GM23248 (cell line): ENCODE data around the gene SPDYE1. TPM values are rescaled to one million over a fixed set of nuclear protein-coding genes. Genes with fewer than 3 reads are reported as not detected.
"Not testable (repeated sequence)": the region's sequence is repeated elsewhere in the genome, so short reads cannot be mapped to it uniquely, and the experiment has no call there.

Experiments used
- DNase-seq: peaks from one replicate; pipeline ENCODE4 v3.0.0-alpha.2; 2015
- H2AFZ ChIP-seq: fragments of 200-600 bp; sonication (generic); 2 replicates; pipeline ENCODE4 v1.6.1; 2016; ENCODE audit warnings: antibody characterized with exemption
- H3F3A ChIP-seq: fragments of 200-600 bp; sonication (generic); 2 replicates; pipeline ENCODE4 v1.6.1; 2016; ENCODE audit warnings: mild to moderate bottlenecking, antibody characterized with exemption, mixed run types; ENCODE audit not compliant: insufficient read depth
- H3K27ac ChIP-seq: fragments of 200-600 bp; sonication (generic); 2 replicates; pipeline ENCODE4 v1.5.1; 2016; ENCODE audit warnings: mild to moderate bottlenecking
- H3K27me3 ChIP-seq: fragments of 200-600 bp; sonication (generic); replicated peaks from 2 replicates; pipeline ENCODE4 v1.6.1; 2016; ENCODE audit warnings: mild to moderate bottlenecking; ENCODE audit not compliant: insufficient read depth
- H3K36me3 ChIP-seq: fragments of 200-600 bp; sonication (generic); 2 replicates; pipeline ENCODE4 v1.6.1; 2016; ENCODE audit warnings: low read depth, mild to moderate bottlenecking
- H3K4me1 ChIP-seq: fragments of 200-600 bp; sonication (generic); 2 replicates; pipeline ENCODE4 v1.6.1; 2016; ENCODE audit warnings: mild to moderate bottlenecking; ENCODE audit not compliant: insufficient read depth
- H3K4me2 ChIP-seq: fragments of 200-600 bp; sonication (generic); one replicate; pipeline ENCODE4 v1.6.1; 2016; ENCODE audit warnings: mild to moderate bottlenecking; ENCODE audit not compliant: unreplicated experiment
- H3K4me3 ChIP-seq: fragments of 200-600 bp; sonication (generic); 2 replicates; pipeline ENCODE4 v1.5.1; 2016; ENCODE audit warnings: mild to moderate bottlenecking
- H3K79me2 ChIP-seq: fragments of 200-600 bp; sonication (generic); 2 replicates; pipeline ENCODE4 v1.6.1; 2016; ENCODE audit warnings: mild to moderate bottlenecking; ENCODE audit not compliant: insufficient read depth
- H3K9ac ChIP-seq: fragments of 200-600 bp; sonication (generic); 2 replicates; pipeline ENCODE4 v1.6.1; 2016; ENCODE audit warnings: mild to moderate bottlenecking
- H3K9me2 ChIP-seq: fragments of 200-600 bp; sonication (generic); 2 replicates; pipeline ENCODE4 v1.6.1; 2016; ENCODE audit warnings: mixed run types, mild to moderate bottlenecking, moderate library complexity; ENCODE audit not compliant: insufficient read depth
- H3K9me3 ChIP-seq: fragments of 200-600 bp; sonication (generic); one replicate; pipeline ENCODE4 v1.6.1; 2017; ENCODE audit warnings: low read depth
- H4K20me1 ChIP-seq: fragments of 200-600 bp; sonication (generic); 2 replicates; pipeline ENCODE4 v1.6.0; 2016; ENCODE audit not compliant: insufficient read depth
- EZH2 ChIP-seq: fragments of 200-600 bp; sonication (generic); IDR thresholded peaks from 2 replicates; pipeline ENCODE4 v1.6.1; 2018; ENCODE audit warnings: antibody characterized with exemption, mild to moderate bottlenecking; ENCODE audit not compliant: insufficient read depth, poor library complexity, severe bottlenecking
- EZH2phosphoT487 ChIP-seq: fragments of 200-600 bp; sonication (generic); IDR thresholded peaks from 2 replicates; pipeline ENCODE4 v1.6.1; 2018; ENCODE audit warnings: antibody characterized with exemption, moderate library complexity, mild to moderate bottlenecking, low read depth; ENCODE audit not compliant: insufficient read depth
- WGBS, 2 experiments: methylation state at CpG; one replicate each; pipeline ENCODE4 v1.1.6; 2015 to 2017; ENCODE audit warnings: low lambda C conversion rate in 2 of 2, low coverage in 1 of 2; ENCODE audit errors: missing lambda C conversion rate in 2 of 2; 5-methylcytosine and 5-hydroxymethylcytosine counted together
- in situ Hi-C: fragments of 300-500 bp; cut with MboI; formaldehyde crosslinking; loops from 2 replicates; pipeline ENCODE4 v1.15.0; 2020
- polyA plus RNA-seq: library from polyadenylated mRNA; unstranded; fragments of >200 nt; fragmentation: Nextera tagmentation; extraction: Ambion mirVana; gene quantifications from 2 replicates; pipeline ENCODE4 v1.2.1, GENCODE V29; 2016
- total RNA-seq: library from RNA; depleted of rRNA; stranded (reverse); fragments of >200 nt; shearing (Covaris generic); gene quantifications from 2 replicates; pipeline ENCODE4 v1.2.3, GENCODE V29; 2014

Gene SPDYE1
- total and polyA plus RNA-seq, 2 experiments from 2014 or later = 0.60 TPM; not detected in 1

- no peaks in the 10 kb centered on the region for H3K4me1 ChIP-seq
- no peaks in the 10 kb centered on the region for H3K36me3 ChIP-seq
- TF ChIP-seq EZH2 (no peak), EZH2phosphoT487 (no peak)
- H3K27me3 ChIP-seq = no peaks in the 10 kb centered on the region
- H2AFZ ChIP-seq = no peak overlapping the region
- in situ Hi-C loops = no loop called here
- 61 to 73% methylated on average over 3 of the region's 3 CpGs for WGBS, 2 experiments
- no peak overlapping the region for H3K27ac ChIP-seq
- H3F3A ChIP-seq = no peaks in the 10 kb centered on the region
- H3K9me3 ChIP-seq = no peaks in the 10 kb centered on the region
- no peak for DNase-seq
- H3K9ac ChIP-seq = no peak overlapping the region
- H3K4me2 ChIP-seq = no peak overlapping the region
- H3K79me2 ChIP-seq = no peaks in the 10 kb centered on the region
- H3K4me3 ChIP-seq = no peak overlapping the region
- no peaks in the 10 kb centered on the region for H3K9me2 ChIP-seq
- no peaks in the 10 kb centered on the region for H4K20me1 ChIP-seq
Observed at GRCh38 chr7:43956027-43956426, 41.7 kb upstream of the SPDYE1 start.

GRCh38 chr7:43960933-43961332 lies 36.8 kb upstream of the SPDYE1 start:
- Histone ChIP-seq H4K20me1 (no peaks in the 10 kb centered on the region), H3K9ac (no peak overlapping the region), H3F3A (no peaks in the 10 kb centered on the region), H2AFZ (no peak overlapping the region), H3K9me3 (no peaks in the 10 kb centered on the region), H3K4me1 (no peaks in the 10 kb centered on the region), H3K36me3 (no peaks in the 10 kb centered on the region), H3K4me2 (no peak overlapping the region), H3K9me2 (no peaks in the 10 kb centered on the region), H3K4me3 (no peak overlapping the region), H3K27ac (no peak overlapping the region), H3K27me3 (no peaks in the 10 kb centered on the region), H3K79me2 (no peaks in the 10 kb centered on the region)
- 32 to 56% methylated on average over 1 of the region's 1 CpG for WGBS, 2 experiments
- in situ Hi-C loops = no loop called here
- no peak for DNase-seq
- no peak for TF ChIP-seq EZH2phosphoT487

- H3K4me2 ChIP-seq, H3K4me1 ChIP-seq, H3K9me2 ChIP-seq, H3K27ac ChIP-seq, H3K4me3 ChIP-seq, H3F3A ChIP-seq, DNase-seq, H3K9ac ChIP-seq, H3K9me3 ChIP-seq, in situ Hi-C loops, H4K20me1 ChIP-seq, H3K36me3 ChIP-seq, H2AFZ ChIP-seq, H3K27me3 ChIP-seq, H3K79me2 ChIP-seq: not testable (repeated sequence)
- 93 to 94% methylated on average over 3 of the region's 3 CpGs for WGBS, 2 experiments
Observed at GRCh38 chr7:43966392-43966791, 31.3 kb upstream of the SPDYE1 start.

GRCh38 chr7:43968172-43969040 lies 29.3 kb upstream of the SPDYE1 start:
- H3K27me3 ChIP-seq, H2AFZ ChIP-seq, H3K36me3 ChIP-seq, H3K79me2 ChIP-seq, in situ Hi-C loops, H3K4me3 ChIP-seq, H3F3A ChIP-seq, H3K9me3 ChIP-seq, H3K9me2 ChIP-seq, H3K9ac ChIP-seq, H3K4me2 ChIP-seq, H3K4me1 ChIP-seq, H4K20me1 ChIP-seq: not testable (repeated sequence)
- peak overlapping the region; percentile 62 for H3K27ac ChIP-seq
- WGBS, 2 experiments = 59 to 61% methylated on average over 11 to 19 of the region's 20 CpGs
- peak; percentile 50 for DNase-seq

- H3K27me3 ChIP-seq, H3K9me3 ChIP-seq, in situ Hi-C loops, H3K9ac ChIP-seq, H3K9me2 ChIP-seq, DNase-seq, H3K4me3 ChIP-seq, H3K4me1 ChIP-seq, H3K4me2 ChIP-seq, H2AFZ ChIP-seq, H3K79me2 ChIP-seq, H3F3A ChIP-seq, H3K27ac ChIP-seq, H4K20me1 ChIP-seq, H3K36me3 ChIP-seq: not testable (repeated sequence)
- WGBS, 2 experiments = 91 to 93% methylated on average over 7 to 11 of the region's 11 CpGs
Observed at GRCh38 chr7:43969586-43969985, 28.1 kb upstream of the SPDYE1 start.

GRCh38 chr7:43970698-43971097 lies 27.0 kb upstream of the SPDYE1 start:
- H4K20me1 ChIP-seq, H3K9ac ChIP-seq, H3K36me3 ChIP-seq, H2AFZ ChIP-seq, H3K4me2 ChIP-seq, H3K9me3 ChIP-seq, H3K27ac ChIP-seq, H3K27me3 ChIP-seq, H3K9me2 ChIP-seq, H3F3A ChIP-seq, H3K4me1 ChIP-seq, in situ Hi-C loops, H3K79me2 ChIP-seq, H3K4me3 ChIP-seq, DNase-seq: not testable (repeated sequence)
- WGBS, 2 experiments = 84 to 100% methylated on average over 2 to 3 of the region's 5 CpGs

- WGBS, 2 experiments = 83 to 88% methylated on average over 5 to 8 of the region's 8 CpGs
- H3K9me3 ChIP-seq, H4K20me1 ChIP-seq, in situ Hi-C loops, H3K4me3 ChIP-seq, H3K9me2 ChIP-seq, H3K27ac ChIP-seq, H3K27me3 ChIP-seq, H2AFZ ChIP-seq, H3F3A ChIP-seq, H3K79me2 ChIP-seq, H3K9ac ChIP-seq, H3K36me3 ChIP-seq, H3K4me1 ChIP-seq, DNase-seq, H3K4me2 ChIP-seq: not testable (repeated sequence)
Observed at GRCh38 chr7:43974033-43974573, 23.6 kb upstream of the SPDYE1 start.
